OCI-LY1 (cell line): ENCODE data around the gene MAN2B1.

Source experiments
- H2AFZ ChIP-seq: fragments of 200-600 bp; sonication (generic), shearing (Covaris generic); 2 replicates; pipeline ENCODE4 v1.6.0; 2014; ENCODE audit warnings: antibody characterized with exemption, mild to moderate bottlenecking, low read length
- H3F3A ChIP-seq: fragments of 200-600 bp; sonication (generic), shearing (Covaris generic); 2 replicates; pipeline ENCODE4 v1.6.0; 2014; ENCODE audit warnings: mild to moderate bottlenecking, antibody characterized with exemption, low read length, moderate library complexity; ENCODE audit not compliant: insufficient read depth
- H3K27ac ChIP-seq: fragments of 200-600 bp; sonication (generic); 2 replicates; pipeline ENCODE4 v1.5.1; 2014; ENCODE audit warnings: low read length, mixed run types, mild to moderate bottlenecking, low read depth; ENCODE audit not compliant: poor library complexity, severe bottlenecking
- H3K27me3 ChIP-seq: fragments of 200-600 bp; sonication (generic); 2 replicates; pipeline ENCODE4 v1.6.0; 2014; ENCODE audit warnings: antibody characterized with exemption, mild to moderate bottlenecking, low read length, moderate library complexity; ENCODE audit not compliant: insufficient read depth
- H3K36me3 ChIP-seq: fragments of 200-600 bp; sonication (generic); 2 replicates; pipeline ENCODE4 v1.6.1; 2014; ENCODE audit warnings: mild to moderate bottlenecking, antibody characterized with exemption, low read length, moderate library complexity, mixed read lengths; ENCODE audit not compliant: insufficient read depth
- H3K4me1 ChIP-seq: fragments of 200-600 bp; sonication (generic); 2 replicates; pipeline ENCODE4 v1.5.1; 2014; ENCODE audit warnings: mild to moderate bottlenecking, low read length, moderate library complexity; ENCODE audit not compliant: insufficient read depth, severe bottlenecking
- H3K4me2 ChIP-seq: fragments of 200-600 bp; sonication (generic), shearing (Covaris generic); 2 replicates; pipeline ENCODE4 v1.6.1; 2014; ENCODE audit warnings: low read length
- H3K4me3 ChIP-seq: fragments of 200-600 bp; sonication (generic); 2 replicates; pipeline ENCODE4 v1.5.1; 2014; ENCODE audit warnings: low read length, low read depth, mild to moderate bottlenecking, mixed read lengths; ENCODE audit not compliant: poor library complexity, severe bottlenecking
- H3K79me2 ChIP-seq: fragments of 200-600 bp; shearing (Covaris generic); 2 replicates; pipeline ENCODE4 v1.6.1; 2016; ENCODE audit warnings: mixed run types, low read length, mixed read lengths; ENCODE audit not compliant: insufficient read depth
- H3K9ac ChIP-seq: fragments of 200-600 bp; sonication (generic), shearing (Covaris generic); 2 replicates; pipeline ENCODE4 v1.6.1; 2014; ENCODE audit warnings: mild to moderate bottlenecking, low read length, mixed read lengths
- H3K9me2 ChIP-seq: fragments of 200-600 bp; sonication (generic), shearing (Covaris generic); 2 replicates; pipeline ENCODE4 v1.6.1; 2014; ENCODE audit warnings: low read depth, mild to moderate bottlenecking, low read length, mixed read lengths
- H3K9me3 ChIP-seq: fragments of 200-600 bp; shearing (Covaris generic); 2 replicates; pipeline ENCODE4 v1.6.1; 2014; ENCODE audit warnings: low read length, mixed read lengths
- H4K20me1 ChIP-seq: fragments of 200-600 bp; sonication (generic), shearing (Covaris generic); 2 replicates; pipeline ENCODE4 v1.6.0; 2016; ENCODE audit warnings: mild to moderate bottlenecking, low read length; ENCODE audit not compliant: insufficient read depth
- CTCF ChIP-seq: fragments of 200-600 bp; sonication (generic), shearing (Covaris generic); IDR thresholded peaks from 2 replicates; pipeline ENCODE4 v1.5.1; 2017; ENCODE audit warnings: mild to moderate bottlenecking, antibody characterized with exemption, low read length, moderate library complexity, mixed read lengths
- EZH2 ChIP-seq: fragments of 200-600 bp; sonication (generic), shearing (Covaris generic); IDR thresholded peaks from 2 replicates; pipeline ENCODE4 v1.8.0; 2017; ENCODE audit warnings: borderline replicate concordance, mixed run types, mild to moderate bottlenecking, antibody characterized with exemption, low read length, moderate library complexity, mixed read lengths

MAN2B1 gene

GRCh38 chr19:12696366-12697335, 30.1 kb upstream of the MAN2B1 start, which contains the start of gene FBXW9:
Gene FBXW9, minus strand, starts transcription at chr19:12696631. Its CDS starts 50 bp downstream, at chr19:12696581.
- Histone ChIP-seq H3K27ac (peak within 1 kb of the TSS; percentile 92), H3K9me3 (no peaks in the 10 kb centered on the region), H3K4me3 (peak within 1 kb of the TSS; percentile 80), H3K79me2 (no peaks in the 10 kb centered on the region), H3K4me1 (peaks cover 20% of the 10 kb centered on the region), H2AFZ (no peak within 1 kb of the TSS), H3K27me3 (no peaks in the 10 kb centered on the region), H3K9ac (peak within 1 kb of the TSS; percentile 72), H4K20me1 (no peaks in the 10 kb centered on the region), H3K36me3 (peaks cover 33% of the 10 kb centered on the region), H3K4me2 (peak within 1 kb of the TSS; percentile 89), H3K9me2 (no peaks in the 10 kb centered on the region), H3F3A (peaks cover 7% of the 10 kb centered on the region; the same call in 1 of the 2 replicates)
- TF ChIP-seq CTCF (no peak), EZH2 (no peak)

DNA sequence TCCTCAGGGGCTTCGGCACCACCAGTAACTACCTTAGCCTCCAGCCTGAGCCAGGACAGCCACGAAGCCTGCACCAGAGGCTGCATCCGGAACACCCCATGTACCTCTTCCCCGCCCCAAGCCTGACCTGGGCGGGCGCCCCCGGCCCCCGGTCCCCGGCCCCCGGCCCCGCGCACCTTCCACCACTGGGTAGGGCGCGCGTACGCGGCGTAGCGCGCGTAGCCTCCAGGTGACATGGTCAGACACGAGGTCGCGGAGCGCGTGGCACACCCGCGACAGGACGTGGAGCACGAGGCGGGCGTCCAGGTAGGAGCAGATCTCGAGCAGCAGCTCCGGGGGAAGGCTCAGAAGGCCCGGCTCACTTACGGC, 29.4 kb upstream of the MAN2B1 start:
- Histone ChIP-seq H3K9me2 (no peaks in the 10 kb centered on the region), H3K36me3 (peaks cover 26% of the 10 kb centered on the region), H3K9me3 (no peaks in the 10 kb centered on the region), H4K20me1 (no peaks in the 10 kb centered on the region), H3K9ac (peak overlapping the region; percentile 72), H3K27me3 (no peaks in the 10 kb centered on the region), H3K4me2 (peak overlapping the region; percentile 89), H3F3A (peaks cover 7% of the 10 kb centered on the region; the same call in 1 of the 2 replicates), H3K79me2 (no peaks in the 10 kb centered on the region), H3K4me3 (peak overlapping the region; percentile 80), H3K27ac (no peak overlapping the region), H3K4me1 (peaks cover 20% of the 10 kb centered on the region), H2AFZ (no peak overlapping the region)
- TF ChIP-seq EZH2 (no peak), CTCF (no peak)

GRCh38 chr19:12695514-12695913, 29.0 kb upstream of the MAN2B1 start:
- peaks cover 7% of the 10 kb centered on the region; the same call in 1 of the 2 replicates for H3F3A ChIP-seq
- H4K20me1 ChIP-seq: no peaks in the 10 kb centered on the region
- TF ChIP-seq CTCF (no peak), EZH2 (no peak)
- peak overlapping the region; percentile 80 for H3K4me3 ChIP-seq
- peaks cover 20% of the 10 kb centered on the region for H3K4me1 ChIP-seq
- H3K9me3 ChIP-seq: no peaks in the 10 kb centered on the region
- peak overlapping the region; percentile 72 for H3K9ac ChIP-seq
- H3K79me2 ChIP-seq: no peaks in the 10 kb centered on the region
- H3K27me3 ChIP-seq: no peaks in the 10 kb centered on the region
- H3K27ac ChIP-seq: no peak overlapping the region
- no peaks in the 10 kb centered on the region for H3K9me2 ChIP-seq
- H3K4me2 ChIP-seq: peak overlapping the region; percentile 89
- peaks cover 22% of the 10 kb centered on the region; the same call in 1 of the 2 replicates for H3K36me3 ChIP-seq
- no peak overlapping the region for H2AFZ ChIP-seq
